ENCODE measurements around the gene GRK1.

GRCh38 chr13:113635048-113635420, 32.0 kb upstream of the GRK1 start:
- TF ChIP-seq CTCF (IDR thresholded peaks at IDR 0.05) (no peak), POLR2A (IDR thresholded peaks at IDR 0.05) (no peak)

All from uterus (tissue), 2 donors.